Measurements from ENCODE around the gene MAMLD1. TPM values are rescaled to one million over a fixed set of nuclear protein-coding genes. Genes with fewer than 3 reads are reported as not detected.
A peak's percentile ranks its signal among the peaks of the same experiment; 100 is the strongest.

MAMLD1 gene
- total and polyA plus RNA-seq, 4 experiments from 2014 or later, result 0.43 to 2.0 (median 1.3) TPM

GRCh38 chrX:150446995-150447394 lies 83.9 kb downstream of the MAMLD1 start:
- Mint-ChIP-seq H3K4me3 (no peak overlapping the region), H3K36me3 (no peaks in the 10 kb centered on the region), H3K9me3 (no peaks in the 10 kb centered on the region), H3K27me3 (no peaks in the 10 kb centered on the region), H3K27ac (no peak overlapping the region), H3K4me1 (peaks cover 7 to 19% (median 12%) of the 10 kb centered on the region in 4 donors)
- no peak overlapping the region for H3K4me3 ChIP-seq (ENCODE audit: low read length in 2 of 2)
- H3K4me1 ChIP-seq (ENCODE audit: insufficient read depth, low read length), result peaks cover 16% of the 10 kb centered on the region
- POLR2A ChIA-PET (ENCODE audit: partially characterized antibody), result no interaction called here
- CTCF ChIA-PET (ENCODE audit: partially characterized antibody), result no interaction called here
- H3K27me3 ChIP-seq (ENCODE audit: insufficient read depth, low read length), result no peaks in the 10 kb centered on the region
- H3K27ac ChIP-seq (ENCODE audit: low read depth, low read length), result no peak overlapping the region
- no peak for DNase-seq
- H3K9me3 ChIP-seq (ENCODE audit: control insufficient read depth in 1 of 2, low read length in 2 of 2), result no peaks in the 10 kb centered on the region
- H3K36me3 ChIP-seq (ENCODE audit: insufficient read depth, low read length), result no peaks in the 10 kb centered on the region
- intact Hi-C loops (cut with micrococcal nuclease), result no loop called here

- DNase-seq, result no peak
- no peak overlapping the region for H3K27ac Mint-ChIP-seq
- H3K9me3 Mint-ChIP-seq, result no peaks in the 10 kb centered on the region
- H3K27me3 Mint-ChIP-seq, result no peaks in the 10 kb centered on the region
- ChIA-PET CTCF (ENCODE audit: partially characterized antibody) (interaction anchor here (0.7 to 3.0 kb wide), 7 partner anchors 19 to 139 kb away, joined by 3 to 13 read pairs (median 3); no protein-coding TSS in a partner anchor), POLR2A (ENCODE audit: partially characterized antibody) (no interaction called here)
- Histone ChIP-seq H3K4me3 (ENCODE audit: low read length in 2 of 2) (no peak overlapping the region), H3K27ac (ENCODE audit: low read depth, low read length) (no peak overlapping the region), H3K36me3 (ENCODE audit: insufficient read depth, low read length) (no peaks in the 10 kb centered on the region), H3K27me3 (ENCODE audit: insufficient read depth, low read length) (no peaks in the 10 kb centered on the region), H3K4me1 (ENCODE audit: insufficient read depth, low read length) (peaks cover 16% of the 10 kb centered on the region), H3K9me3 (ENCODE audit: control insufficient read depth in 1 of 2, low read length in 2 of 2) (no peaks in the 10 kb centered on the region)
- H3K4me1 Mint-ChIP-seq, result peaks cover 7 to 21% (median 12%) of the 10 kb centered on the region in 4 donors
- H3K36me3 Mint-ChIP-seq, result no peaks in the 10 kb centered on the region
- no peak overlapping the region for H3K4me3 Mint-ChIP-seq
- intact Hi-C loops (cut with micrococcal nuclease), result no loop called here
Observed at GRCh38 chrX:150449313-150449712, 86.2 kb downstream of the MAMLD1 start.

- Mint-ChIP-seq H3K36me3 (no peaks in the 10 kb centered on the region), H3K27ac (peak overlapping the region in 3 of 7 donors; percentile 30 to 47 (median 36)), H3K4me3 (peak overlapping the region in 2 of 8 donors; percentile 5 to 15), H3K27me3 (no peaks in the 10 kb centered on the region), H3K9me3 (no peaks in the 10 kb centered on the region), H3K4me1 (peaks cover 7 to 21% (median 12%) of the 10 kb centered on the region in 4 donors)
- Histone ChIP-seq H3K4me1 (ENCODE audit: insufficient read depth, low read length) (peaks cover 16% of the 10 kb centered on the region), H3K27ac (ENCODE audit: low read depth, low read length) (no peak overlapping the region), H3K4me3 (ENCODE audit: low read length in 2 of 2) (no peak overlapping the region), H3K27me3 (ENCODE audit: insufficient read depth, low read length) (no peaks in the 10 kb centered on the region), H3K9me3 (ENCODE audit: control insufficient read depth in 1 of 2, low read length in 2 of 2) (no peaks in the 10 kb centered on the region), H3K36me3 (ENCODE audit: insufficient read depth, low read length) (no peaks in the 10 kb centered on the region)
- DNase-seq, result peak in 4 of 5 donors; percentile 4 to 28 (median 16)
- POLR2A ChIA-PET (ENCODE audit: partially characterized antibody), result no interaction called here
- CTCF ChIA-PET (ENCODE audit: partially characterized antibody), result interaction anchor here (3.0 kb wide), 1 partner anchor 34 kb away, joined by 13 read pairs; no protein-coding TSS in a partner anchor
- intact Hi-C loops (cut with micrococcal nuclease), result no loop called here
Observed at GRCh38 chrX:150450519-150451177, 87.5 kb downstream of the MAMLD1 start.

GRCh38 chrX:150451953-150452352 lies 88.8 kb downstream of the MAMLD1 start:
- H3K9me3 ChIP-seq (ENCODE audit: control insufficient read depth in 1 of 2, low read length in 2 of 2), result no peaks in the 10 kb centered on the region
- intact Hi-C loops (cut with micrococcal nuclease), result no loop called here
- POLR2A ChIA-PET (ENCODE audit: partially characterized antibody), result no interaction called here

GRCh38 chrX:150454083-150454482 lies 91.0 kb downstream of the MAMLD1 start:
- H3K36me3 ChIP-seq (ENCODE audit: insufficient read depth, low read length), result no peaks in the 10 kb centered on the region
- intact Hi-C loops (cut with micrococcal nuclease), result no loop called here
- Mint-ChIP-seq H3K27ac (no peak overlapping the region), H3K27me3 (no peaks in the 10 kb centered on the region), H3K36me3 (no peaks in the 10 kb centered on the region), H3K9me3 (no peaks in the 10 kb centered on the region), H3K4me1 (peaks cover 11 to 27% (median 13%) of the 10 kb centered on the region in 4 donors), H3K4me3 (no peak overlapping the region)
- H3K9me3 ChIP-seq (ENCODE audit: control insufficient read depth in 1 of 2, low read length in 2 of 2), result no peaks in the 10 kb centered on the region
- no peak overlapping the region for H3K27ac ChIP-seq (ENCODE audit: low read depth, low read length)
- no peak for DNase-seq
- POLR2A ChIA-PET (ENCODE audit: partially characterized antibody), result no interaction called here
- no peaks in the 10 kb centered on the region for H3K27me3 ChIP-seq (ENCODE audit: insufficient read depth, low read length)
- CTCF ChIA-PET (ENCODE audit: partially characterized antibody), result no interaction called here
- no peak overlapping the region for H3K4me3 ChIP-seq (ENCODE audit: low read length in 2 of 2)
- peaks cover 21% of the 10 kb centered on the region for H3K4me1 ChIP-seq (ENCODE audit: insufficient read depth, low read length)

More at GRCh38 chrX:150451953-150452352, 88.8 kb downstream of the MAMLD1 start:
- H3K4me3 ChIP-seq (ENCODE audit: low read length in 2 of 2), result no peak overlapping the region
- H3K4me1 ChIP-seq (ENCODE audit: insufficient read depth, low read length), result peaks cover 16% of the 10 kb centered on the region
- no peak overlapping the region for H3K27ac ChIP-seq (ENCODE audit: low read depth, low read length)
- H3K4me3 Mint-ChIP-seq, result peak overlapping the region in 1 of 8 donors; percentile 35
- no peaks in the 10 kb centered on the region for H3K27me3 Mint-ChIP-seq
- no peaks in the 10 kb centered on the region for H3K27me3 ChIP-seq (ENCODE audit: insufficient read depth, low read length)
- no peaks in the 10 kb centered on the region for H3K36me3 Mint-ChIP-seq
- no peak overlapping the region for H3K27ac Mint-ChIP-seq
- CTCF ChIA-PET (ENCODE audit: partially characterized antibody), result no interaction called here
- DNase-seq, result no peak
- H3K9me3 Mint-ChIP-seq, result no peaks in the 10 kb centered on the region
- H3K36me3 ChIP-seq (ENCODE audit: insufficient read depth, low read length), result no peaks in the 10 kb centered on the region
- H3K4me1 Mint-ChIP-seq, result peaks cover 7 to 21% (median 11%) of the 10 kb centered on the region in 4 donors

- intact Hi-C loops (cut with micrococcal nuclease), result no loop called here
- peaks cover 17 to 32% (median 19%) of the 10 kb centered on the region in 4 donors for H3K4me1 Mint-ChIP-seq
- no peaks in the 10 kb centered on the region for H3K27me3 ChIP-seq (ENCODE audit: insufficient read depth, low read length)
- peaks cover 25% of the 10 kb centered on the region for H3K4me1 ChIP-seq (ENCODE audit: insufficient read depth, low read length)
- H3K9me3 ChIP-seq (ENCODE audit: control insufficient read depth in 1 of 2, low read length in 2 of 2), result no peaks in the 10 kb centered on the region
- H3K27ac ChIP-seq (ENCODE audit: low read depth, low read length), result no peak overlapping the region
- H3K4me3 ChIP-seq (ENCODE audit: low read length in 2 of 2), result no peak overlapping the region
- ChIA-PET POLR2A (ENCODE audit: partially characterized antibody) (no interaction called here), CTCF (ENCODE audit: partially characterized antibody) (no interaction called here)
- H3K36me3 ChIP-seq (ENCODE audit: insufficient read depth, low read length), result no peaks in the 10 kb centered on the region
- DNase-seq, result no peak
- H3K9me3 Mint-ChIP-seq, result no peaks in the 10 kb centered on the region
- no peak overlapping the region for H3K27ac Mint-ChIP-seq
- no peaks in the 10 kb centered on the region for H3K27me3 Mint-ChIP-seq
- no peak overlapping the region for H3K4me3 Mint-ChIP-seq
- no peaks in the 10 kb centered on the region for H3K36me3 Mint-ChIP-seq
Observed at GRCh38 chrX:150454508-150455214, 91.5 kb downstream of the MAMLD1 start.

GRCh38 chrX:150455215-150455608 lies 92.1 kb downstream of the MAMLD1 start:
- no peaks in the 10 kb centered on the region for H3K27me3 ChIP-seq (ENCODE audit: insufficient read depth, low read length)
- H3K9me3 ChIP-seq (ENCODE audit: control insufficient read depth in 1 of 2, low read length in 2 of 2), result no peaks in the 10 kb centered on the region
- intact Hi-C loops (cut with micrococcal nuclease), result no loop called here
- no peak for DNase-seq
- Mint-ChIP-seq H3K4me1 (peaks cover 15 to 29% (median 19%) of the 10 kb centered on the region in 4 donors), H3K27me3 (no peaks in the 10 kb centered on the region), H3K9me3 (no peaks in the 10 kb centered on the region), H3K4me3 (no peak overlapping the region), H3K36me3 (no peaks in the 10 kb centered on the region), H3K27ac (no peak overlapping the region)
- peaks cover 23% of the 10 kb centered on the region for H3K4me1 ChIP-seq (ENCODE audit: insufficient read depth, low read length)
- no peak overlapping the region for H3K4me3 ChIP-seq (ENCODE audit: low read length in 2 of 2)
- CTCF ChIA-PET (ENCODE audit: partially characterized antibody), result no interaction called here
- POLR2A ChIA-PET (ENCODE audit: partially characterized antibody), result no interaction called here
- no peak overlapping the region for H3K27ac ChIP-seq (ENCODE audit: low read depth, low read length)
- H3K36me3 ChIP-seq (ENCODE audit: insufficient read depth, low read length), result no peaks in the 10 kb centered on the region
